H1 (cell line): ENCODE results near the gene NDUFB11. TPM values are rescaled to one million over a fixed set of nuclear protein-coding genes. Genes with fewer than 3 reads are reported as not detected.

ENCODE experiments used
- CTCF ChIA-PET: fragments of 300-600 bp; sonication (Branson Sonifier 250); formaldehyde crosslinking; loops from one replicate; lab custom pipeline; 2021; ENCODE audit not compliant: partially characterized antibody; lab: Charles Lee
- POLR2A ChIA-PET: fragments of 300-600 bp; sonication (Branson Sonifier 250); formaldehyde crosslinking; loops from one replicate; lab custom pipeline; 2021; ENCODE audit warnings: inconsistent platforms; ENCODE audit not compliant: partially characterized antibody; lab: Charles Lee
- DNase-seq, 2 experiments: peaks; one replicate each; pipeline versions ENCODE4 v3.0.0 to v3.0.0-alpha.2; 2010 to 2022; ENCODE audit warnings: low spot score in 2 of 2, low read depth in 1 of 2, mixed read lengths in 1 of 2
- FAIRE-seq: peaks from 2 replicates; lab custom pipeline; 2011; peaks lifted over from hg19 to GRCh38; lab: Jason Lieb, UNC
- H2AFZ ChIP-seq: 2 replicates; pipeline ENCODE4 v1.8.1; 2012; ENCODE audit warnings: low read length, inconsistent platforms
- H2AK5ac ChIP-seq: 2 replicates; pipeline ENCODE4 v1.6.1; 2013; ENCODE audit warnings: low read depth, low read length
- H2BK120ac ChIP-seq: replicated peaks from 2 replicates; pipeline ENCODE3; 2013; ENCODE audit warnings: low read depth, low read length, inconsistent platforms
- H2BK12ac ChIP-seq: 2 replicates; pipeline ENCODE4 v1.6.1; 2013; ENCODE audit warnings: low read depth, low read length
- H2BK15ac ChIP-seq: 2 replicates; pipeline ENCODE4 v1.6.1; 2013; ENCODE audit warnings: low read length
- H2BK20ac ChIP-seq: 2 replicates; pipeline ENCODE4 v1.6.1; 2013; ENCODE audit warnings: low read length
- H2BK5ac ChIP-seq: 2 replicates; pipeline ENCODE4 v1.6.1; 2013; ENCODE audit warnings: low read depth, low read length
- H3K14ac ChIP-seq: 2 replicates; pipeline ENCODE4 v1.6.1; 2013; ENCODE audit warnings: inconsistent platforms; ENCODE audit not compliant: insufficient read length
- H3K18ac ChIP-seq: 2 replicates; pipeline ENCODE4 v1.6.1; 2013; ENCODE audit warnings: low read length; ENCODE audit errors: extremely low read depth
- H3K23ac ChIP-seq: 2 replicates; pipeline ENCODE4 v1.6.1; 2013; ENCODE audit warnings: inconsistent platforms; ENCODE audit not compliant: insufficient read length
- H3K23me2 ChIP-seq: 2 replicates; pipeline ENCODE4 v1.6.1; 2013; ENCODE audit warnings: low read depth, low read length
- H3K27ac ChIP-seq: 2 replicates; pipeline ENCODE4 v1.6.1; 2011; ENCODE audit warnings: low read depth, low read length, inconsistent platforms
- H3K27me3 ChIP-seq, 4 experiments: replicated peaks in 1 of 4; 1 replicate in 1 of 4; 2 replicates in 3 of 4; pipeline versions ENCODE4 v1.6.1 to v1.8.1; 2011 to 2013; ENCODE audit warnings: low read length in 3 of 4, mild to moderate bottlenecking in 3 of 4, inconsistent platforms in 2 of 4, mixed read lengths in 2 of 4, moderate library complexity in 1 of 4; ENCODE audit not compliant: control insufficient read depth in 3 of 4, insufficient read depth in 3 of 4; ENCODE audit errors: extremely low read depth in 1 of 4
- H3K36me3 ChIP-seq, 4 experiments: 2 replicates each; pipeline versions ENCODE4 v1.6.1 to v1.8.1; 2011 to 2013; ENCODE audit warnings: mild to moderate bottlenecking in 4 of 4, low read length in 3 of 4, moderate library complexity in 2 of 4, control low read depth in 1 of 4, inconsistent platforms in 1 of 4; ENCODE audit not compliant: insufficient read depth in 4 of 4, control insufficient read depth in 2 of 4
- H3K4ac ChIP-seq: replicated peaks from 2 replicates; pipeline ENCODE3; 2013; ENCODE audit warnings: low read length, low read depth, mixed read lengths, inconsistent platforms; ENCODE audit not compliant: insufficient read length
- H3K4me1 ChIP-seq, 4 experiments: replicated peaks in 1 of 4; 1 replicate in 1 of 4; 2 replicates in 3 of 4; pipeline versions ENCODE4 v1.6.1 to v1.8.1; 2011 to 2013; ENCODE audit warnings: low read length in 3 of 4, inconsistent platforms in 2 of 4, mixed read lengths in 1 of 4; ENCODE audit not compliant: insufficient read depth in 4 of 4, control insufficient read depth in 3 of 4
- H3K4me2 ChIP-seq, 2 experiments: 2 replicates each; pipeline versions ENCODE4 v1.6.1 to v1.8.1; 2011 to 2013; ENCODE audit warnings: low read depth in 2 of 2, low read length in 2 of 2, control low read depth in 1 of 2, inconsistent platforms in 1 of 2, mild to moderate bottlenecking in 1 of 2; ENCODE audit not compliant: insufficient read depth in 1 of 2
- H3K4me3 ChIP-seq, 4 experiments: fragments of 200-600, 300-600 bp in 1 of 4; sonication (generic), shearing (Covaris generic), sonication (Bioruptor Twin) in 1 of 4; 2 replicates each; pipeline versions ENCODE4 v1.5.1 to v1.8.1; 2011 to 2016; ENCODE audit warnings: low read length in 4 of 4, low read depth in 3 of 4, control low read depth in 2 of 4, inconsistent platforms in 2 of 4, mild to moderate bottlenecking in 2 of 4, mixed read lengths in 1 of 4, moderate library complexity in 1 of 4; ENCODE audit not compliant: insufficient read depth in 2 of 4; ENCODE audit errors: extremely low read depth in 1 of 4
- H3K56ac ChIP-seq: replicated peaks from 2 replicates; pipeline ENCODE3; 2013; ENCODE audit warnings: low read depth, mild to moderate bottlenecking, mixed read lengths, low read length, inconsistent platforms; ENCODE audit not compliant: insufficient read length
- H3K79me1 ChIP-seq: 2 replicates; pipeline ENCODE4 v1.6.1; 2013; ENCODE audit warnings: low read depth, low read length, control low read depth
- H3K79me2 ChIP-seq, 2 experiments: 2 replicates each; pipeline versions ENCODE4 v1.6.1 to v1.8.1; 2012 to 2013; ENCODE audit warnings: low read length in 2 of 2, mild to moderate bottlenecking in 2 of 2, inconsistent platforms in 1 of 2; ENCODE audit not compliant: insufficient read depth in 2 of 2, control insufficient read depth in 1 of 2
- H3K9ac ChIP-seq, 4 experiments: replicated peaks in 1 of 4; 1 replicate in 1 of 4; 2 replicates in 3 of 4; pipeline versions ENCODE4 v1.6.1 to v1.8.1; 2011 to 2013; ENCODE audit warnings: low read depth in 3 of 4, low read length in 3 of 4, control low read depth in 2 of 4, mild to moderate bottlenecking in 2 of 4, moderate library complexity in 2 of 4, inconsistent platforms in 1 of 4; ENCODE audit errors: extremely low read depth in 1 of 4
- H3K9me3 ChIP-seq, 2 experiments: 2 replicates each; pipeline versions ENCODE4 v1.6.1 to v1.8.1; 2012 to 2013; ENCODE audit warnings: mild to moderate bottlenecking in 2 of 2, moderate library complexity in 2 of 2, control low read depth in 1 of 2, inconsistent platforms in 1 of 2, low read depth in 1 of 2, low read length in 1 of 2, mixed read lengths in 1 of 2; ENCODE audit not compliant: insufficient read depth in 2 of 2
- H4K20me1 ChIP-seq, 2 experiments: replicated peaks in 1 of 2; 2 replicates each; pipeline versions ENCODE3 to v1.8.1; 2011 to 2013; ENCODE audit warnings: inconsistent platforms in 2 of 2, low read length in 2 of 2, mild to moderate bottlenecking in 1 of 2; ENCODE audit not compliant: insufficient read depth in 2 of 2, control insufficient read depth in 1 of 2
- H4K5ac ChIP-seq: 2 replicates; pipeline ENCODE4 v1.6.1; 2013; ENCODE audit warnings: low read length, low read depth, mixed read lengths, inconsistent platforms; ENCODE audit not compliant: insufficient read length
- H4K8ac ChIP-seq: 2 replicates; pipeline ENCODE4 v1.8.0; 2013; ENCODE audit warnings: mild to moderate bottlenecking, moderate library complexity, low read length, inconsistent platforms; ENCODE audit not compliant: insufficient read depth; ENCODE audit errors: extremely low read depth
- H4K91ac ChIP-seq: replicated peaks from 2 replicates; pipeline ENCODE3; 2013; ENCODE audit warnings: low read length, mixed read lengths, inconsistent platforms; ENCODE audit not compliant: insufficient read length
- ATF3 ChIP-seq: IDR thresholded peaks from 2 replicates; pipeline ENCODE4 v1.6.1; 2011; ENCODE audit warnings: low read depth, mild to moderate bottlenecking, low read length; ENCODE audit not compliant: insufficient read depth
- BACH1 ChIP-seq: IDR thresholded peaks from 2 replicates; pipeline ENCODE4 v1.6.1; 2012; ENCODE audit warnings: low read length, improper control_type of control experiment
- BRCA1 ChIP-seq: IDR thresholded peaks from 2 replicates; pipeline ENCODE4 v1.6.1; 2012; ENCODE audit warnings: low read depth, low read length, improper control_type of control experiment
- EP300 ChIP-seq, 2 experiments: IDR thresholded peaks; 1 replicate in 1 of 2; 2 replicates in 1 of 2; pipeline ENCODE4 v1.6.1; 2011 to 2012; ENCODE audit warnings: low read depth in 2 of 2, low read length in 2 of 2, mild to moderate bottlenecking in 2 of 2, borderline replicate concordance in 1 of 2, inconsistent platforms in 1 of 2, moderate library complexity in 1 of 2
- JUND ChIP-seq: IDR thresholded peaks from 2 replicates; pipeline ENCODE4 v1.6.1; 2011; ENCODE audit warnings: mild to moderate bottlenecking, improper control_type of control experiment, low read length
- KDM5A ChIP-seq: fragments of 200-600 bp; IDR thresholded peaks from 2 replicates; pipeline ENCODE4 v1.7.1; 2012; ENCODE audit warnings: mild to moderate bottlenecking, low read length, inconsistent platforms, mixed read lengths
- RFX5 ChIP-seq: IDR thresholded peaks from 2 replicates; pipeline ENCODE4 v1.6.1; 2011; ENCODE audit warnings: low read depth, low read length, improper control_type of control experiment, borderline replicate concordance
- RXRA ChIP-seq: IDR thresholded peaks from 2 replicates; pipeline ENCODE4 v1.6.1; 2011; ENCODE audit warnings: low read depth, mild to moderate bottlenecking, low read length, moderate library complexity; ENCODE audit not compliant: insufficient read depth
- SP1 ChIP-seq: IDR thresholded peaks from 2 replicates; pipeline ENCODE4 v1.6.1; 2011; ENCODE audit warnings: low read depth, low read length
- TAF1 ChIP-seq: IDR thresholded peaks from 2 replicates; pipeline ENCODE4 v1.6.1; 2011; ENCODE audit warnings: mild to moderate bottlenecking, low read depth, low read length
- USF2 ChIP-seq: IDR thresholded peaks from 2 replicates; pipeline ENCODE4 v1.6.1; 2011; ENCODE audit warnings: low read length, improper control_type of control experiment
- WGBS, 2 experiments: shearing (Covaris generic) in 1 of 2; methylation state at CpG; one replicate each; pipeline versions ENCODE4 v1.1.6 to v1.1.7; 2013 to 2015; ENCODE audit warnings: low lambda C conversion rate in 2 of 2, mixed read lengths in 2 of 2, inconsistent platforms in 1 of 2, low coverage in 1 of 2, missing lambda C conversion rate in 1 of 2; ENCODE audit not compliant: insufficient replicate concordance in 2 of 2, insufficient coverage in 1 of 2, insufficient read length in 1 of 2; ENCODE audit errors: extremely low coverage in 1 of 2, missing lambda C conversion rate in 1 of 2; 5-methylcytosine and 5-hydroxymethylcytosine counted together
- polyA plus RNA-seq, 7 experiments: library from polyadenylated mRNA; depleted of rRNA in 3 of 7; stranded (reverse) in 5 of 7; unstranded in 2 of 7; fragments of >200 nt in 5 of 7; fragments of 200-250 nt in 2 of 7; gene quantifications; 1 replicate in 5 of 7; 2 replicates in 1 of 7; 4 replicates in 1 of 7; pipeline versions ENCODE4 v1.2.1 to v1.2.3, GENCODE V29; 2011 to 2013; ENCODE audit warnings: missing spikeins in 2 of 7, mixed read lengths in 2 of 7
- total RNA-seq: library from RNA; stranded (reverse); fragmentation: NEBNext Ultra II Directional; extraction: Animal tissue kit (Norgen Biotek cat#: 25700); gene quantifications from 2 replicates; pipeline ENCODE4 v1.2.1, GENCODE V29; 2021

NDUFB11 gene
- total and polyA plus RNA-seq, 2 of the 8 experiments (the other 6 are each of a cell fraction or from before 2014, with no cell fraction given), result 120 to 131 TPM

GRCh38 chrX:47169273-47169672 lies 24.8 kb upstream of the NDUFB11 start:
- TF ChIP-seq USF2 (no peak), RXRA (no peak), BRCA1 (no peak), SP1 (no peak), RFX5 (no peak), JUND (no peak), TAF1 (no peak), ATF3 (no peak), BACH1 (no peak), KDM5A (no peak), EP300 (IDR thresholded peaks at IDR 0.05; ENCODE audit: borderline replicate concordance in 1 of 2, low read depth in 2 of 2, low read length in 2 of 2) (no peak)
- no peak overlapping the region for H2BK120ac ChIP-seq
- no peak overlapping the region for H2AK5ac ChIP-seq
- no peak overlapping the region for H4K5ac ChIP-seq
- DNase-seq (no peak), FAIRE-seq (no peak)
- H4K91ac ChIP-seq, result no peak overlapping the region
- no peaks in the 10 kb centered on the region for H3K27me3 ChIP-seq
- H2AFZ ChIP-seq, result no peak overlapping the region
- WGBS, 2 experiments, result 94% methylated on average over 15 of the region's 19 CpGs; no CpG with 5 or more reads in 1 of the 2 experiments
- no peak overlapping the region for H3K4ac ChIP-seq
- no peak overlapping the region for H3K23ac ChIP-seq
- POLR2A ChIA-PET, result no interaction called here
- H4K8ac ChIP-seq, result no peak overlapping the region
- peaks cover 0 to 5% of the 10 kb centered on the region in 2 experiments; a peak in 2 of 4 replicates for H3K79me2 ChIP-seq
- no peak overlapping the region for H2BK5ac ChIP-seq
- H3K14ac ChIP-seq, result no peak overlapping the region
- no peak overlapping the region for H2BK20ac ChIP-seq
- no peak overlapping the region for H3K9ac ChIP-seq
- H3K4me3 ChIP-seq, result no peak overlapping the region
- no peak overlapping the region for H3K18ac ChIP-seq
- no peaks in the 10 kb centered on the region for H3K4me1 ChIP-seq
- H3K4me2 ChIP-seq, result no peak overlapping the region
- H3K23me2 ChIP-seq, result no peaks in the 10 kb centered on the region
- H4K20me1 ChIP-seq, result peaks cover 0 to 2% of the 10 kb centered on the region in 2 experiments
- H3K9me3 ChIP-seq, result no peaks in the 10 kb centered on the region
- CTCF ChIA-PET, result no interaction called here
- H3K27ac ChIP-seq, result no peak overlapping the region
- H2BK12ac ChIP-seq, result no peak overlapping the region
- no peaks in the 10 kb centered on the region; the same call in 1 of the 2 replicates for H3K79me1 ChIP-seq
- H3K36me3 ChIP-seq, result peaks cover 0 to 14% (median 6%) of the 10 kb centered on the region in 4 experiments; a peak in 2 of 8 replicates
- H3K56ac ChIP-seq, result no peak overlapping the region
- H2BK15ac ChIP-seq, result no peak overlapping the region
